Activated T-cell treated with anti-CD3 and anti-CD28 coated beads, Interleukin-2, amount 50 U/mL, for 24 hours (primary cell): ENCODE results near the gene IMP3.

Source experiments
- DNase-seq: peaks from one replicate; pipeline ENCODE4 v3.0.0-alpha.2; 2020
- H3K27ac Mint-ChIP-seq: 2 replicates; pipeline ENCODE4 v1.8.0; 2020; ENCODE audit warnings: mild to moderate bottlenecking, mixed read lengths
- H3K27me3 Mint-ChIP-seq: 2 replicates; pipeline ENCODE4 v1.8.0; 2020; ENCODE audit warnings: mixed read lengths
- H3K36me3 Mint-ChIP-seq: 2 replicates; pipeline ENCODE4 v1.8.0; 2020; ENCODE audit warnings: low read depth, mixed read lengths
- H3K4me1 Mint-ChIP-seq: 2 replicates; pipeline ENCODE4 v1.8.0; 2020; ENCODE audit warnings: low read depth, mixed read lengths
- H3K4me3 Mint-ChIP-seq: 2 replicates; pipeline ENCODE4 v1.8.0; 2020; ENCODE audit warnings: mild to moderate bottlenecking, moderate library complexity, mixed read lengths
- H3K9me3 Mint-ChIP-seq: 2 replicates; pipeline ENCODE4 v1.8.0; 2020; ENCODE audit warnings: mixed read lengths

Gene IMP3

DNA sequence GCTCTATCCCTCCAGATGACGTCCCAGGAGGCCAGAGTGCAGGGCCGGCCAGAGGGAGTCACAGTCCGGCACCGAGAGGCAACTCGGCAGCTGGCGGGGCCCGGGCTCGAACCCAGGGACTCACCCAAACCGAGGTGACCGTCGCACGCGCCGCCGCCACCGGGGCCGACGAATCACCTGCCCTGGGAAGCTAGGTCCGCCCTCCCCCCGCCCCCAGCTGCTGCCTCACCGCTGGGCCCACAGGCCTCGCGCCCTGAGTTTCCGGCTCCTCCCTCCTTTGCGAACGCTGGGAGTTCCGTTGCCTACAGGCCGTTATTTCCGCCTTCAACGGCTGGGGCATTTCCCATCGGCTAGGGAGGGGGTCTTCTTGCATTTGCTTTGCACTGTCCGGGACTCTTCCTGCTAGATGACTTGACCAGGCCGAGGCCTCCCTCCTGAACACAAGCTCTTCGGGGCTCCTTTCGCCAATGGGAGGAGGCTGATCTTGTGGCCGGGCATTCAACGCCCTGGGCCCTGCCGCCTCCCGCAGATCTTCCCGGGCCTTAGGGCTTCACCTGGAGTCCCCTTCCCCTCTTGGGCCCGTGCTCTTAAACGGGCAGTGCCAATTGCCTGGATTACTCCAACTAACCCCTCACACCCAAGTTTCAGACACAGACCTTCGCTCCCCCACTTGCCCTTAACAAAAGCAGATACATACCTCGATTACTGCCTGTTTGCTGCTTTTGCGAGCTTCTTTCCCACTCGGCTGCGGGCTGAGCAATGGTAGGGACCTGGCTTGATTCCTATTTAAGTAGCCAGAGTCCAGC lies 14.3 kb downstream of the IMP3 start, which contains the start of gene SNUPN:
TSS of gene SNUPN (minus strand) at position 184 of the 806 bp plus-strand sequence. CDS start 4,674 bp downstream, outside the sequence.
- peak within 1 kb of the TSS; percentile 97 for H3K27ac Mint-ChIP-seq
- peaks cover 18% of the 10 kb centered on the region for H3K36me3 Mint-ChIP-seq
- peaks cover 43% of the 10 kb centered on the region for H3K4me1 Mint-ChIP-seq
- H3K4me3 Mint-ChIP-seq = peak within 1 kb of the TSS; percentile 95
- no peaks in the 10 kb centered on the region for H3K9me3 Mint-ChIP-seq
- H3K27me3 Mint-ChIP-seq = no peaks in the 10 kb centered on the region
- peak; percentile 95 for DNase-seq

DNA sequence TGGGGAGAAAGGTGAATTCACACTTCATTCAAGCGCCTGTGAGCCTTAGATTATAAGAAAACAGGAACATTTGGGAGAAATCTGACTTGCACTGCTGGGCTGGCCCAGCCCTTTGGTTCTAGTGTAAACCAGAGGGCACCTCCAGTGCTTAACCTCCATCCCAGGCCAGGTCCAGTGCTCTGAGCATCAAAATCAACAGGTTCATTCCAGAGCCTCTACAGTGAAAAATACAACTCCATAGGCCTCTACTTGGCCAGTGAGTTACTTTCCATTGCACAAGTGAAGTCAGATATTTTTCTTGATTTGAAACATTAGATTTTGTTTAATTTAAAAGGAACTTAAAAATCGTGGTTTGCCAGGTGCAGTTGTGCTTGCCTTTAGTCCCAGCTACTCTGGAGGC lies 17.5 kb downstream of the IMP3 start:
- no peak for DNase-seq
- peak overlapping the region; percentile 91 for H3K27ac Mint-ChIP-seq
- no peaks in the 10 kb centered on the region for H3K9me3 Mint-ChIP-seq
- peaks cover 55% of the 10 kb centered on the region for H3K4me1 Mint-ChIP-seq
- H3K4me3 Mint-ChIP-seq = no peak overlapping the region
- peaks cover 48% of the 10 kb centered on the region for H3K36me3 Mint-ChIP-seq
- H3K27me3 Mint-ChIP-seq = no peaks in the 10 kb centered on the region

DNA sequence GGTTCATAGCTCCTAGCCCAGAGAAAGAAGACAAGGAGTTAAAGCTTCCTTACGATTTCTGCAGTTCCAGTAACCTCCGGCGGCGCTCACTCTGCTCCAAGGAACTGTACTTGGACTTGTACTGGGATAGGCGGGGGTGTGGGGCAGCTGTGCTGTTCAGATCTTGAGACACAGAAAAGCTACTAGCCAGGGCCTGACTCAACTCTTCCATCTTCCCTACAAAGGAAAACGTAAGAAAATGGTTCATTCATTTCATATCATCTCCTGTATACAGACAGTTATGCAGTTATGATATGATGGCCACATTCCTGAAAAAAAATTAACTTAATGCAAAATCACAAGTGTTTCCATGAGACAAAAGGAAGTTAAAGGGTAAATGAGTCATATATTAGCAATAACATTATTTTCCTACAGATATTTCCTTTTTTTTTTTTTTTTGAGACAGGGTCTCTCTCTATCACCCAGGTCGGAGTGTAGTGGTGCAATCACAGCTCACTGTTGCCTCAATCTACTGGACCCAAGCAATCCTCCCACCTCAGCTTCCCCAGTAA lies 19.1 kb downstream of the IMP3 start:
- no peaks in the 10 kb centered on the region for H3K9me3 Mint-ChIP-seq
- peaks cover 63% of the 10 kb centered on the region for H3K36me3 Mint-ChIP-seq
- no peak for DNase-seq
- H3K4me3 Mint-ChIP-seq = peak overlapping the region; percentile 32
- H3K27ac Mint-ChIP-seq = peak overlapping the region; percentile 90
- no peaks in the 10 kb centered on the region for H3K27me3 Mint-ChIP-seq
- H3K4me1 Mint-ChIP-seq = peaks cover 45% of the 10 kb centered on the region

DNA sequence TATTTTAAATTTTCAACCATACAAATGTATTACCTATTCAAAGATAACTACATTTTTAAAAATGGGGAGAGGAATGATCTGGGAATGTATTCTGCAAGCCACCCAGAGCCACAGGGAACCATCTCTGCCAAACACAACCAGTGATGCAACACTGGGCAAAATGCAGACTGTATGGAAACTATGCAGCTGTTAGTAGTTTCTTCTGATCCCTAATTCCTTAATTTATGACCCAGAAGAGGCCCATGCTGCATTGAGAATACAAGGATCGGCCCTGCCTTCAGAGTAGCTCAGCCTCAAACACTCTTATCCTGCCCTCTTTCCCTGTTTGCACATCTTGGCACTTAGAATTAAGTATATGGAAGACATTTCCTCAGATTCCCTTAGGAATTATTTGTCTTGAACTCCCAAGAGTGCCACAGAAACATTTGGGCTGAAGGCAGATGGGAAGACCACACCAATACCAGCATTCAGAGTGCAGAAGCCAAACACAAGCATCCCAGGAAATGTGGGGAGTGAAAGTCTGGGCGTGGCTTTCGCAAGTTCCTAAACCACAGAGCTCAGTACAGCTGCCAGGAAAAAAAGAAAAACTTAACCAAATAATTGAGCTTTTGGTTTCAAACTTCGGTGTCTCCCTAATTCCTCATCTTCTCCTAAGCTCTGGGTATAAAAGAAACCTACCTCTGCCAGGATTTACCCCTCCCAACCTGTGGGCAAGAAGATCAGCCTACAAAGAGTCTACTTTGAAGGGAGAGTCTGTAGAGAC lies 19.8 kb downstream of the IMP3 start:
- H3K4me3 Mint-ChIP-seq = no peak overlapping the region
- DNase-seq = no peak
- H3K27me3 Mint-ChIP-seq = no peaks in the 10 kb centered on the region
- H3K4me1 Mint-ChIP-seq = peaks cover 44% of the 10 kb centered on the region
- peak overlapping the region; percentile 90 for H3K27ac Mint-ChIP-seq
- H3K9me3 Mint-ChIP-seq = no peaks in the 10 kb centered on the region
- peaks cover 63% of the 10 kb centered on the region for H3K36me3 Mint-ChIP-seq

DNA sequence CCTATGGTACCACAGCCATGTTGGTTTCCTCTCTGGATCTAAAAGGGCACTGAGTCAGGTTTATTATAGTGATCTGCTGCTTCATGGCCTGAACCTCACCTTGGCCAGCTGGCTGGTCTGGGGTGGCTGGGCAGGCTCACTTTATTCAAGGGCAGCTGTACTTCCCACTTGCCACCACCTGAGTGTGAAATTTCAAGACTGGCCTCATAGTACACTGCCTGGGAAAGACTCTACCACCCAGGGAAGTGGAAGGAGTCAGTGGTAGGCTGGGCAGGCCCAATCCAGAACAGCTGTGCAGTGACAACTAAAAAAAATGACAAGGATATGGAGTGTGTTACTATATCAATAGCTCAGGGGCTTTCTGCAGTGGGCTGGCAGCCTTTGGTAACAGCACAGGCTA lies 23.3 kb downstream of the IMP3 start:
- H3K4me3 Mint-ChIP-seq = no peak overlapping the region
- no peaks in the 10 kb centered on the region for H3K27me3 Mint-ChIP-seq
- H3K36me3 Mint-ChIP-seq = peaks cover 88% of the 10 kb centered on the region
- H3K9me3 Mint-ChIP-seq = no peaks in the 10 kb centered on the region
- peak overlapping the region; percentile 53 for H3K27ac Mint-ChIP-seq
- no peak for DNase-seq
- peaks cover 28% of the 10 kb centered on the region for H3K4me1 Mint-ChIP-seq

DNA sequence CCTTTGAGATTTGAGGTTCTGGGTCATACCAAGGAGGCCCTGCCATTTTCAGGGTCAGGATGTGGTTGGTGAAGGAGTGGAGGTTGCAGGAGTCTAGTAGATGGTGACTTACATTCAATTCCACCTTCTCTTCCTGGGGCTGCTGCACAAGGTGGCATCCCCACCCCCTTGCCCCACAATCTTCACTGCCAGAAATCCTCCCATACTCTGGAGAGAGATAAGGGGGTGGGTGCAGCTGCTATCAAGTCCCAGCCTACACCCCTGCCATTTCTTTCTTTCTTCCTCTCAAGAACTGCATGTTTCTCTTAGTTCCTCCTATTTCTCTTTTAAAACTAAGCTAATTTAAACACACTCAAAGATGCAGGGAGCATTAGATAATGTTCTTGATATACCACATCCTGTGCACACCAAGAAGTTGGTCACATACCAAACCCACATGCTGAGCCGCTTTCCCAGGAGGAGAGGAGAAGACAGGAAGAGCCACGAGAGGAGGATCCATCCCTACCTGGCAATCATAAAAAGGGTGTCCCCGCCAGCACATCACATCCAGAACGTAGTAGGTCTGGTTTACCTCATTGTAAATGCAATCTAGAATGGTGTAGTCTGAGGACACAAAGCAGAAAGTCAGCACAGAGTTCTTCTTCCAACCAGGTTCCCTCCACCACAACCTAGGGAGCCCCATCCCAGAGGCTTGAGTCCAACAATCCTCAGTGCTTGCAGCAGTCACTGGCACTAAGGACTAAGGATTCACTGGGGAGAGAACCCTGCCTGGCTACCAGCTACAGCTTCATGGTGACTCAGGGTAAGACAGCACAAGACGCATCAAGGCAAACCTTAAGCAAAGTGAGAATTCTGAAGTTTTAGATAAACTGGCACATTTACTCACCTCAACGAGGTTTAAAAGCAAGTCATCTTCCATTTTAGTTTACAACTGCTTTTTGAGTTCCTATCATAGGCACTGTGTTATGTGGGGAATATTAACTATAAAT lies 33.0 kb downstream of the IMP3 start:
- Mint-ChIP-seq H3K9me3 (no peaks in the 10 kb centered on the region), H3K4me1 (peaks cover 40% of the 10 kb centered on the region), H3K4me3 (peak overlapping the region; percentile 25), H3K36me3 (peaks cover 76% of the 10 kb centered on the region), H3K27me3 (no peaks in the 10 kb centered on the region), H3K27ac (peak overlapping the region; percentile 87)
- peak; percentile 39 for DNase-seq

DNA sequence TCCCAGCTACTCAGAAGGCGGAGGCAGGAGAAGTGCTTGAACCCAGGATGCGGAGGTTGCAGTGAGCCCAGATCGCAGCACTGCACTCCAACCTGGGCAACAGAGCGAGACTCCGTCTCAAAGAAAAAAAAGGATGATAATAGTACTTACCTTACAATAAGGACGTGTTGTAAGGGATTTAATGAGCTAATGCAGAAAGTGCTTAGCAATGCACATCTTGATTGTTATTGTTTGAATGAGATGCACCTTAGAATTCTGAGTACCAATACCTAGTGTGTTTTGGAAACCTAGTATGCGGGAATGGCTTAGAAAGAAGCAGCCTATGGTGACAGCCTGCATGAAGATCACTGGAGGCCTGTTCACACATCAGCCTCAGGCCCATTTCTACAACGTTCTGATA lies 34.0 kb downstream of the IMP3 start:
- H3K4me3 Mint-ChIP-seq = no peak overlapping the region
- DNase-seq = no peak
- no peaks in the 10 kb centered on the region for H3K9me3 Mint-ChIP-seq
- peak overlapping the region; percentile 87 for H3K27ac Mint-ChIP-seq
- peaks cover 79% of the 10 kb centered on the region for H3K36me3 Mint-ChIP-seq
- H3K4me1 Mint-ChIP-seq = peaks cover 40% of the 10 kb centered on the region
- no peaks in the 10 kb centered on the region for H3K27me3 Mint-ChIP-seq

DNA sequence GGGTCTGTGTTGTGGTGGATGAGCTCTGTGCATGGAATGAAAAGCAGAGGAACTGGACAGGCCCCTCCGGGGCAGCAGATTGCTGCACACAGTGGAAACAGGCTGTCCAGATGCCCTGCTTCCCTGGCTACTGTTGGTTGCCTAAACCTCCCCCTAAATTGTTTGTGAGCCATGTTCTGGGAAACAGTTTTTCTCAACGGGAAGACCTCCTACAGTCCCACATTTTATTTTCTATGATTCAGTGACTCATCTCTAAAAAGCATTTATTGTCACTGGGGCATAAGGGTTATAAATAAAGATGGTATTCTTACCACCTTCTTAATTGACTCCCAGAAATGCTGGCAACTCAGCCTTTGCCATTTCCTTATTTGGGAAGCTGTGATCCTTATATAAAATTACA lies 40.6 kb downstream of the IMP3 start:
- H3K4me3 Mint-ChIP-seq = no peak overlapping the region
- no peaks in the 10 kb centered on the region for H3K9me3 Mint-ChIP-seq
- H3K4me1 Mint-ChIP-seq = peaks cover 25% of the 10 kb centered on the region
- H3K27me3 Mint-ChIP-seq = no peaks in the 10 kb centered on the region
- peaks cover 83% of the 10 kb centered on the region for H3K36me3 Mint-ChIP-seq
- no peak overlapping the region for H3K27ac Mint-ChIP-seq
- DNase-seq = no peak

DNA sequence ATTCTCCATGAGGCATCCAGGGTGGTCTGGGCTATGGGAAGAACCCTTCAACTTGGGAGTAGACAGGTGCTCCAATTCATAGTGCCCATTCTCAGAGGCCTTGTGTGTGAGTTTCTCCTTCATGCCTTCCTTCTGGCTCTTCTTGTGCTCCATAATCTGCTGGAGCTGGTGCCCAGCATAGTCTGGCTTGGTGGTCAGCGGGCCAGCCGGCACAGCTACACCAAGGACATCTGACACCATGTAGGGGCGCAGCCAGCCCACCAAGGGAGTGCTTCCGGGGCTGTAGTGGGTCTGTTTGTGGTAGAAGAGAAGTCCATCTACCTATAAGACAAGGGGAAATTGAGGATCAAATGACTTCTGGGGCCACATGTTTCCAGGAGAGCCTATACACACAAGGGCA lies 41.7 kb downstream of the IMP3 start:
- Mint-ChIP-seq H3K4me1 (peaks cover 22% of the 10 kb centered on the region), H3K36me3 (peaks cover 82% of the 10 kb centered on the region), H3K4me3 (no peak overlapping the region), H3K27ac (peak overlapping the region; percentile 84), H3K27me3 (no peaks in the 10 kb centered on the region), H3K9me3 (no peaks in the 10 kb centered on the region)
- DNase-seq = no peak

DNA sequence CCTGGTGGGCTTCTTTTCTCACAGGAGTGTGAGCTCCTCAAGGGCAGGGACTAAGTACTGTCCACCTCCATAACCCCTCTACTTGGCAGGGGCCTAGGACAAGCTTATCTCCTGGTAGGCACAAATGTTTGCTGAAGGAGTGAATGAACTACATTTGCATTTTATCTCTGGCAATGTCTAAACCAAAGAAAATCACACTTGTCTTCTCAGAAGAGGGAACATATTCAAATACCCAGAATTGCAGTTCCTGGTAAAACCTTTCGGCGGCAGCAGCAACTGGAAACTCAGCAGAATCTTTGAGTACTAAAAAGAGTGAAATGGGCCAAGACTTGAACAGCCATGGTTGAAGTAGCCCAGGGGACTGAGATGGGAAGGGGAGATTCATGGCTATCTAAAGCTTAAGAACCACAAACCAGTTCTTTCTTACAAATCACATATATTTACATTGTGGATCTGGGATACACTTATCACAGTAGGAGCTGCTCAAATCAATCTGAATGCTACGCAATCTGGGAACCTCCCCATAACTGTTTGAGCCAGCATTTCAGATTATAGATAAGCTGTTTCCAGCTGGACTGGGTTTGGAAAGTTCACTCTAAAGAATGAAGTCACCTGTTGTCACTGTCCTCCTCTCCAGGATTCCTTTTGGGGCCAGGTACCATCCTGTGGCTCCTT lies 42.2 kb downstream of the IMP3 start:
- no peak overlapping the region for H3K4me3 Mint-ChIP-seq
- peaks cover 22% of the 10 kb centered on the region for H3K4me1 Mint-ChIP-seq
- peak overlapping the region; percentile 84 for H3K27ac Mint-ChIP-seq
- no peaks in the 10 kb centered on the region for H3K27me3 Mint-ChIP-seq
- no peaks in the 10 kb centered on the region for H3K9me3 Mint-ChIP-seq
- no peak for DNase-seq
- peaks cover 84% of the 10 kb centered on the region for H3K36me3 Mint-ChIP-seq

DNA sequence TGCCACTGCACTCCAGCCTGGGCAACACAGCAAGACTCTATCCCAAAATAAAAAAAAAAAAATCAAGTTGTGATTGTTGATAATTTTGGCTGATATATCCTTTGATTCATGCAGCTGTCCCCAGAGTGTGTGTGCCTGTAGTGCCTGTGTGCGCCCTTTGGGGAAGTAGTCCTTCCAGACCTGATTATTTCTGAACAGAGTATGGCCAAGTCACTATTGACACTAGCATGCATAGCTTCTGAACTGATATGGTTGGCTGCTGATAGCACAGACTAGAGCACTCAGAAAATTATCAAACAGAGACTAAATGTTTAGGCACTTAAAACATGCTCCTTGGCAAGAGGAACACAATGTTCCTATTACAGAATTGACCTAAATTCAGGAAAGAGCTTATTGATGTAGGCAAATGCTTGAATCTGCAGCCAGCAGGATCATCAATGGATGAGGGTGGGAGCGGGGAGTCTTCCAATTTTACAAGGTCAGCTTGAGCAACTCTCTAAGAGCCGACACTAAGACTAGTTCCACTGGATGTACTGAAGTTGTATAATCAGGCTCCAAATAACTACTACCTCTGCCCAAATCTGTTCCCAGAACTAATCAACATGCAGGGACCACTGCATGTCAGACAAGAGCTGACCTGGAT lies 43.2 kb downstream of the IMP3 start:
- H3K4me1 Mint-ChIP-seq = peaks cover 22% of the 10 kb centered on the region
- H3K36me3 Mint-ChIP-seq = peaks cover 87% of the 10 kb centered on the region
- H3K27ac Mint-ChIP-seq = peak overlapping the region; percentile 84
- H3K27me3 Mint-ChIP-seq = no peaks in the 10 kb centered on the region
- no peaks in the 10 kb centered on the region for H3K9me3 Mint-ChIP-seq
- H3K4me3 Mint-ChIP-seq = no peak overlapping the region
- no peak for DNase-seq

DNA sequence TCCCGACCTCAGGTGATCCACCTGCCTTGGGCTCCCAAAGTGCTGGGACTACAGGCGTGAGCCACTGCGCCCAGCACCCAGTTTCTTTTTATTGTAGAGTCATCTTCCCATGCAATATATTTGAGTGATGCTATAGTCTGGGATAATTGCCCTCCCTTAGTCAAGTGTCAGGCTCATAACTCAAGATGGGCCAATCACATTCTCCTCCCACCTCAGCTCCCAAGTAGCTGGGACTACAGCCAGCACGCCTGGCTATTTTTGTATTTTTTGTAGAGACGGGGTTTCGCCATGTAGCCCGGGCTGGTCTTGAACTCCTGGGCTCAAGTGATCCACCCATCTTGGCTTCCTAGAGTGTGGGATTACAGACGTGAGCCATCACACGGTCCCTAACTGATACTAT lies 45.7 kb downstream of the IMP3 start:
- Mint-ChIP-seq H3K27ac (no peak overlapping the region), H3K9me3 (no peaks in the 10 kb centered on the region), H3K27me3 (no peaks in the 10 kb centered on the region), H3K4me3 (no peak overlapping the region), H3K36me3 (peaks cover 75% of the 10 kb centered on the region), H3K4me1 (peaks cover 31% of the 10 kb centered on the region)
- no peak for DNase-seq

DNA sequence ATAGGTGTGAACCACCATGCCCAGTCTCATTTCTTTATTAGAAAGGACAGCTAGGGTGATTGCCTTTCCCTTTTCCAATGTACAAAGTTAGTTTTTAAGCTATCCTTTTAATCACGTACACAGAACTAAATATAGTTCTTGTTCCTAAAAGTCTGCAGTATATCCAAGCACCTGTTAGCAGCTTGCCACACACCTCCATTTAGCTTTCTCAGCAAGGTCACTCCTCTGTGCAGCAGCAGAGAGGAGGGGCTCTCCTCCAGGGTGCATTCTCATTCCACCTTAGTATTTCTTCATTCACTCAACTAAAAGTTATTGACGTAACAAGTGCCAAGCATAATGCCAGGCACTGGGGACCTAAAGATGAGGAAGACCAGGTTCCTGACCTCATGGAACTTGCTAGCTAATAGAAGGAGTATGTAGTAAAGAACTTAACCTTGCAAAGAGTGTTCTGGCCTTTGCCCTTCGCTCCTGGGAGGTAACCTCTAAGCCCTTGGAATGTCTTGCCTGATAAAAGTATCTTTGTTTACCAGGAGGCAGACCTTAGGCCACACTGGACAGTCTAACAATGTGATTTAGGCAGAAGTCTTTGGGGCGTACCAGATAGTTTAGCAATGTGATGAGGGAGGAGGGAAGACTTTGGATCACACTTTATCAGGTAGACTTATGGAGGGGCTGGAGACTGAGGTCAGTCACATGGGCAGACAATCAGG lies 48.2 kb downstream of the IMP3 start:
- no peaks in the 10 kb centered on the region for H3K27me3 Mint-ChIP-seq
- H3K4me3 Mint-ChIP-seq = no peak overlapping the region
- H3K4me1 Mint-ChIP-seq = peaks cover 14% of the 10 kb centered on the region
- H3K9me3 Mint-ChIP-seq = no peaks in the 10 kb centered on the region
- no peak for DNase-seq
- no peak overlapping the region for H3K27ac Mint-ChIP-seq
- peaks cover 64% of the 10 kb centered on the region for H3K36me3 Mint-ChIP-seq
